HTR-8/SVneo (cell line): Measurements from ENCODE around the gene C12orf57.
A peak's percentile ranks its signal among the peaks of the same experiment; 100 is the strongest.

Experiments
- DNase-seq: peaks from one replicate; pipeline ENCODE4 v3.0.0; 2011; ENCODE audit warnings: low spot score, mixed read lengths; ENCODE audit not compliant: insufficient read length
- FAIRE-seq: peaks from 2 replicates; lab custom pipeline; 2011; peaks lifted over from hg19 to GRCh38; lab: Jason Lieb, UNC

C12orf57 gene

DNA sequence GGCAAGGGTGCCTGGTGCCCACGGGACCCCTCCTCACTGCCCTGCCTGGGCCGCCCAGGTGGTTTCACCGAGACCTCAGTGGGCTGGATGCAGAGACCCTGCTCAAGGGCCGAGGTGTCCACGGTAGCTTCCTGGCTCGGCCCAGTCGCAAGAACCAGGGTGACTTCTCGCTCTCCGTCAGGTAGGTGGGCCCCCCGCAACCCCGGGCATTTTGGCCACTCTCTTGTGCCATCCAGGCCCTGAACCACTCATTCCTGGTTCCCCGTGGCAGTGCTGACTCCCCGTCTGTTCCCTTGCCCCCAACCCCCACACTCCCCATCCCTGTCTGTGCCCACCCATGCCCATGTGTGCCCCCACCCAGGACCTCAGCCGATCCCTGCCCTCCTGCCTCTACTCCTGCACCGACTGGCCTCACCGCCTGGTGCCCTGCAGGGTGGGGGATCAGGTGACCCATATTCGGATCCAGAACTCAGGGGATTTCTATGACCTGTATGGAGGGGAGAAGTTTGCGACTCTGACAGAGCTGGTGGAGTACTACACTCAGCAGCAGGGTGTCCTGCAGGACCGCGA, 7.8 kb downstream of the C12orf57 start:
- no peak for FAIRE-seq
- no peak for DNase-seq

- DNase-seq (no peak), FAIRE-seq (no peak)
Measured at GRCh38 chr12:6952121-6952862, 8.5 kb downstream of the C12orf57 start.

GRCh38 chr12:6952863-6953441, 9.1 kb downstream of the C12orf57 start:
- no peak for FAIRE-seq
- no peak for DNase-seq

GRCh38 chr12:6953442-6954315, 9.9 kb downstream of the C12orf57 start:
- DNase-seq (no peak), FAIRE-seq (no peak)

GRCh38 chr12:6954316-6955107, 10.7 kb downstream of the C12orf57 start:
- FAIRE-seq = peak; percentile 9
- no peak for DNase-seq

GRCh38 chr12:6955108-6956020, 11.5 kb downstream of the C12orf57 start:
- DNase-seq (no peak), FAIRE-seq (no peak)

DNA sequence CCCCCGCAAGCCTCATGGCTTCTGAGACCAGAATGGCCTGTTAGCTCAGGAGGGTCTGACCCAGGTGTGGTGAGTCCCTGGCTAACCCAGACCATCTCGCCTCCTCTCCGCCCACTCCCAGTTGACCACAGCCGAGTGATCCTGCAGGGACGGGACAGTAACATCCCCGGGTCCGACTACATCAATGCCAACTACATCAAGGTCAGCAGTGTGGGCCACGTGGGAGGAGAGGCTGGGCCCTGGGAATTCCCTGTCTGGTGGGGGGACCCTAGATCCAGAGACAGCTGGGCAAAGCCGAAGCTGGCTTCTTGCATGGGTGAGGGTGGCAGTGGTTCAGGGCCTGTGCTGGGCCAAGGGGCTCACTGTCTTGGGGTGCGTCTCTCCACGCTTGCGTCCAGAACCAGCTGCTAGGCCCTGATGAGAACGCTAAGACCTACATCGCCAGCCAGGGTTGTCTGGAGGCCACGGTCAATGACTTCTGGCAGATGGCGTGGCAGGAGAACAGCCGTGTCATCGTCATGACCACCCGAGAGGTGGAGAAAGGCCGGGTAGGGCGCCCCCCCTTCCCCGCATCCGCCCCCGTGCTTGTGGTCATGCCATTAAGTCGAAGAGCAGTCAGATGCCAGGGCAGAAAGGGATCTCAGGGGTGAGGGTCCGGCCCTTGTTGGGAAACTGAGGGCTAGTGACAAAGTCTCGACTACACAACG, 12.4 kb downstream of the C12orf57 start:
- DNase-seq (no peak), FAIRE-seq (peak; percentile 90)

- FAIRE-seq (no peak), DNase-seq (no peak)
Measured at GRCh38 chr12:6957151-6957701, 13.4 kb downstream of the C12orf57 start.

- DNase-seq = no peak
- FAIRE-seq = no peak
Measured at GRCh38 chr12:6957741-6958608, 14.2 kb downstream of the C12orf57 start.

DNA sequence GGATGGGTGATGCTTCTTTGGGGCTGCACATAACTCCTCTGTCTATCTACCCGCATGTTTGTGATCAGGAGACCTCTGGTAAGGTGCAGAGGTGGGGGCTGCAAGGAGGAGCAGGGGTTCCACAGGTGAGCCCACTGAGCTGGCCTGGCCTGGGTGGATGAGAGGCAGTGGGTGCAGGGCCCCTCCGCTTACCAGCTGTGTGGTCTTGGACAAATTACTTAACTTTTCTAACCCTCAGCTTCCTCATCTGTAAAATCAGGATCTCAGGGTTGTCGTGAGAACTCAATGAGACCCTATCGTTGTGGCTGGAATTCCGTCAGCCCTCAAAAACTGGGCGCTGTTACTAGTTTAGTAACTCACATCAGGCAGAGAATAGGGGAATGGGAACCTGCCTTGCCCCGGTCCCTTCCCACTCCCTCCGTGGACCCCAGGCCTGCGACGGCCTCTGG, 14.8 kb downstream of the C12orf57 start:
- DNase-seq = no peak
- FAIRE-seq = no peak

GRCh38 chr12:6959058-6959804, 15.4 kb downstream of the C12orf57 start:
- no peak for FAIRE-seq
- DNase-seq = no peak

DNA sequence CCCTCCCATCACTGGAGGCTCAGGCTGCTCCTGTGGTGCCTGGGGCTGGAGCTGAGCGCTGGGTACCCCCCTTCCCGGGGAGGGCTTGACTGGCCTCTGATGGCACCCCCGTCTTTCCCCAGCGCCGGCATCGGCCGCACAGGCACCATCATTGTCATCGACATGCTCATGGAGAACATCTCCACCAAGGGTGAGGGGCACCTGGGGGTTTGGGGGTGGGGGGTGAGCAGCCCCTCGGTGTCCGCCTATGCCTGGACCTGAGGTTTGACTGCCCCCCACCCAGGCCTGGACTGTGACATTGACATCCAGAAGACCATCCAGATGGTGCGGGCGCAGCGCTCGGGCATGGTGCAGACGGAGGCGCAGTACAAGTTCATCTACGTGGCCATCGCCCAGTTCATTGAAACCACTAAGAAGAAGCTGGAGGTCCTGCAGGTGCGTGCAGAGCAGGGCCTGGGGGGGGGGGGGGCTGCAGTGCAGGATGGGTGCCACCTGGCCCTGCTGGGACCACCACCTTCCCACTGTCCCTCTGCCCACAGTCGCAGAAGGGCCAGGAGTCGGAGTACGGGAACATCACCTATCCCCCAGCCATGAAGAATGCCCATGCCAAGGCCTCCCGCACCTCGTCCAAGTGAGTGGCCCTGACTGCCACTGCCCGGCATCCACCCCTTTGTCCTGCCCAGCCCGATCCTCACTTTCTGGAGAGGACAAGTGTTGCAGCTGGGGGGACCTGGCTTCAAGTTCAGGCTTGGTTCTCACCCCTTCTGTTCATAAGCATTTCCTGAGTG, 16.2 kb downstream of the C12orf57 start:
- no peak for DNase-seq
- FAIRE-seq = no peak

GRCh38 chr12:6960593-6961277, 16.9 kb downstream of the C12orf57 start:
- FAIRE-seq (no peak), DNase-seq (peak; percentile 54)

DNA sequence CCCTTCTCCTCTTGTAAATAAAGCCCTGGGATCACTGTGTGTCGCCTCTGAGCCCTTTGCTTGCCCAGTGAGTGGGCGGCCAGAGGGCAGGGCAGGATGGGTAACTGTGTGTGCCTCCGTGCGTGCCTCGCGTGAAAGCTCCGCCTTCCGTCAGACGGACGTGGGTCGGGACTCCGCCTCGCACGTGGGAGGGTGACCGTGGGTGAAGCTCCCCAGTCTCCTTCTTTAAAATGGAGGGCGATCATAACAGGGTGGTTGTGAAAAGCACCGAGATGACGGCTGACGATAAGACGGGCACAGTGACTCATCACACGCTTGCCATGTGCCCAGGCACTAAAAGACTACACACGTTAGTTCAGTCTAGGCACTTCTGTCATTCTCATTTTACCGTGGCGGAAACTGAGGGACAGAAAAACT, 17.5 kb downstream of the C12orf57 start:
- FAIRE-seq (peak; percentile 40), DNase-seq (no peak)

DNA sequence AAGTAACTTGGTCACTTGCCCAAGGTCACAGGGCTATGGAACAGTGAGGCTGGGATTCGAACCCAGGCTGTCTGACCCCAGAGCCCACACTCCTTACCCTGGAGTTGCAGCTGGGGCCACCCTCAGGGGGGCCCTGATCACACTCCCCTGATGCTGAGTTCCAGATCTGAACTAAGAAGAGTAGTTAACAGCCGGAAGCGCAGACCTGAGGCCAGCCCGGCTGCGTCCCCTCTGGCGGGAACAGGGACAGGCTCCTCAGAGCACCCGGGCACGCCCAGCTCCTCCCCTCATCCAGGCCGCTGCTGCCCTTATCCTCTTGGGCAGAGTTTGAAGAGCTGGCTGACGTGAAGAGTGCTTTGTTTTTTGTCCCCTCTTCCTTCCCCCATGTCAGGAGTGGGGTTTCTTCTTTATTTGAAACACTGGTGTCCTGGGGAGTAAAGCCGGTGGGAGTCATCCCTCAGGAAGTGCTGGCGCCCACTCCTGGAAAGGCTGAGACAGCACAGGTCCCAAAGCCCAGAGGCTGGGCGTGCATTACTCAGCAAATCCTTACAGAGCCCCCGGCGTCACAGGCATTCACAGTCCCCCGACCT, 18.0 kb downstream of the C12orf57 start:
- no peak for FAIRE-seq
- DNase-seq = peak; percentile 67
